Left cardiac atrium (tissue), 4 donors: ENCODE measurements around the gene TRPM2. TPM values are rescaled to one million over a fixed set of nuclear protein-coding genes. Genes with fewer than 3 reads are reported as not detected.
"Not testable (repeated sequence)": the region's sequence is repeated elsewhere in the genome, so short reads cannot be mapped to it uniquely, and the experiment has no call there.

Experiments
- ATAC-seq, 2 donors: fragments of 200-7000 bp; cut with Tn5 transposase; one replicate each; pipeline ENCODE4 v1.9.1; 2020; ENCODE audit warnings: mild to moderate bottlenecking in 2 of 2, moderate library complexity in 2 of 2
- DNase-seq: peaks from one replicate; pipeline ENCODE4 v3.0.0-alpha.2; 2020
- intact Hi-C, 2 donors: fragments of 100-400 bp; cut with DNase I; formaldehyde crosslinking; loops; one replicate each; pipeline versions ENCODE4 v1.14.1 to v1.15.1; 2022 to 2023
- total RNA-seq, 2 donors: library from RNA; stranded (reverse); fragmentation: NEBNext Ultra II Directional; extraction: Animal tissue kit (Norgen Biotek cat#: 25700); gene quantifications; one replicate each; pipeline ENCODE4 v1.2.1, GENCODE V29; 2021
- donor health status: DM: no; HTN: yes; CAD: no.
- donor health status: DM: no; HTN: yes; CAD: no; lungs with severe emphysema.
- donor health status: DM: yes; HTN: yes; CAD: no.
- donor health status: Dilated cardiomyopathy.

The TRPM2 gene
- total RNA-seq, 2 donors from 2014 or later = 2.9 to 5.1 TPM

DNA sequence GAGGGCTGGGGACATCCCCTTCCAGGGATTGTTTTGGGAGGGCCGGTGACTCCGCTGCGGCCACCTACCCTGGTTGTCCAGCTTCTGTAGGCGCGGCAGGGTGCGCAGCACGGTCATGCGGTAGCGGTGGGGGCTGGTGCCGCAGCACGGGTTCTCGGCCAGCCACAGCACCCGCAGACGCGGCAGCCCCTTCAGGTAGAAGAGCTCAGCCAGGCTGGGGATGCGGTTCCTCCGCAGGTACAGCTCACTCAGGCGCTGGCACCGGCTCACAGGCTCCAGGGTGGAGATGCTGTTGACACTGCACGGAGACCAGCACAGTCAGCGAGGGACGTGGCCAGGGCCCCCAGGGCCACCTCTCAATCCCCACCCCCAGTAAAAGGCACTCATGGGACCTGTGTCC lies 20.5 kb upstream of the TRPM2 start:
- no peak for DNase-seq

DNA sequence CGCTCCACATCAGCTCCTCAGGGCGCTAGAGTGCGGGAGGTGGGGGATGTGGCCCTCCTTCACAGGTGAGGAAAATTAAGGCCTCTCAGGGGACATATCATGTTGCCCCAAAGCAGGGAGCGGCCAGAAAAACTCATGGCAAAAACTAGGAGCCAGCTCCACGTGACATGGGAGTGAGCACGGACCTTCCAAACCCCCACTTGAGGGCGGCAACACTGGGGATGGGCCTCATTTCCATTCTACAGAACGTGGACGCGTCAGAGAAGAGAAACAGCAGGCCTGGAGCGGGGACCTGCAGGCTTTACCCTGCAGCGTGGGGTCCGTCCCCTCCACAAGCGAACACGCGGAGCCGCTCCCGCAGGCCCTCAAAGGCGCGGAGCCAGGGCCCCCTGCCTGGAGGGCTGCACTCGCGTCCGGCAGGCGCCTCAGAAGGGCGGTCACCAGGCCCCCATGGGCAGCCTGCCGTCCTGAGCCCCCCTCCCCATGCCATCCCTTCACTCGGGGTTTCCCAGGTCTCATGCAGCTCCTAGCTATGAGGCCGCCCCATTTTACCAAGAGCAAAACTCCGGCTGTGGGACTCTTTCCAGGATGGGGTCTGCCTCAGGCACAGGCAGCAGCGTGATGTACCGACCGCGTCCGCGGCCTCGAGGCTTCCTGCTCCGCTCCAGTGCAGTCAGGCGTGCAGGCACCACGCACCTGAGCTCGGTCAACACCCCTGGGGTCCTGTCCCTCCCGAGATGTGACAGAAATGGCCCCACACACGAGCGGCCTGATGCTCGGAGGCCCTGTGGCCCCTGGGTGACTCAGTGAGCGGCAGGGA lies 19.7 kb upstream of the TRPM2 start:
- DNase-seq (no peak), ATAC-seq (no peak)
- intact Hi-C loops = no loop called here

More for the DNA sequence above, 20.5 kb upstream of the TRPM2 start:
- no peak for ATAC-seq
- intact Hi-C loops = no loop called here

DNA sequence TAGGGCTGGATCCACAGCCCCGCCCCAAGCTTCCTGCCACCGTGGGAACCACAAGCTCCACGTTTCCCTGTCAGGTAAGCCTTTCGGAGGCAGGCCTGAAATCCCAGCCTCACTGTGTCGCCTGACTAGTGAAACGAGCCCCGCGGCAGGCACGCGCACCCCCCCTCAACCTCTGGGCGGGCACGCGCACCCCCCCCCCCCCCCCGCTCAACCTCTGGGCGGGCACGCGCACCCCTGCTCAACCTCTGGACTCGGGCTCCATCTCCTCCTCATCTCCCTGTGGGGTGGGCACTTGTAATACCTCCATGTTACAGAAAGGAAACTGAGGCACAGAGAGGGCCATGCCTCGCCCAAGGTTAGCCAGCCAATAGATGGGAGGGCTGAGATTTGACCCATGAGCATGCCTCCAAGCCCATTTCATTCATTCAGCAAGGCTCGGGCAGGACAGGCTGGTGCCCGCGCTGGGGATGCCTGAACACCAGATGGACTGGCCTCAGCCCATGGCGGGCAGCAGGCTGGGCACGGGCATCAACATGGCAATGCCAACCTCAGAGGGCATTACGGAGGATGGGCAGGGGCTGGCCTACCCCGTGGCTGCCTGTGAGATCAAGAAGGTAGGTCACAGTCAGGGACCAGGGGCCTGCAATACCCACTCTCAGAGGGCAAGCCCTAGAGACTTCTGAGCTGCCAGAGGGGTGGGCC lies 18.9 kb upstream of the TRPM2 start:
- intact Hi-C loops = no loop called here
- no peak for DNase-seq

DNA sequence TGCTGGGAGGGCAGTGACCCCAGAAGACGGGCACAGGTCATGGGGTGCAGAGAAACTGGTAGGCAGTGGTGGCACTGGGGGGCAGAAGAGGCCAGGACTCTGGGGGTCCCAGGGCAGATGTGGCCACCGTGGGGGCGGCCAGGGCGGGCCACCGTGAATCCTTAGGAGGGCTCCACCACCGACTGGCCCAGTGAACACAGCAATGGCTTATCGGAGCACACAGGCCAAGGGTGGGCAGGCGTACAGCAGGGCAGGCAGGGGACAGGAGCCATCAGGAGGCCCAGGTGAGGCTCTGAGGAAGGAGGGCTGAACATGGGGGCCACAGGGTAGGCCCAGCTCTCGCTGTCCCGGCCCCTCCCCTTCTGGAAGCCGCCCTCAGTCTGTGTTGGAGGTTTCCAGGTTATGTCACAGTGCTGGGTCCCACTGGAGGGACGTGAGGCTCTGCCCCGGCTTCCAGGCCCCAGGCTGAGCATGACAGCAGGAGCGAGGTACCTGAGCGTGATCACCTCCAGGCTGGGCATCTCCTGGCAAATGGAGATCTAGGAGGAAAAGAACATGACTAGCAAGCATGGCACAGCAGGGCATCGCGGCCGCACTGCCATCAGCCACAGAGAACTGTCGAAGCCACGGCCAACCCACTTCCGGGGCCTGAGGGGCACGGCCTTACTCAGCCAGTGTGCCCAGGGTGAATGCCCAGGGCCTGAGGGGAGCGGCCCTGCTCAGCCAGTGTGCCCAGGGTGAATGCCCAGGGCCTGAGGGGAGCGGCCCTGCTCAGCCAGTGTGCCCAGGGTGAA lies 18.0 kb upstream of the TRPM2 start:
- no peak for ATAC-seq
- intact Hi-C loops = no loop called here
- DNase-seq = no peak

More for the DNA sequence above, 18.9 kb upstream of the TRPM2 start:
- no peak for ATAC-seq

DNA sequence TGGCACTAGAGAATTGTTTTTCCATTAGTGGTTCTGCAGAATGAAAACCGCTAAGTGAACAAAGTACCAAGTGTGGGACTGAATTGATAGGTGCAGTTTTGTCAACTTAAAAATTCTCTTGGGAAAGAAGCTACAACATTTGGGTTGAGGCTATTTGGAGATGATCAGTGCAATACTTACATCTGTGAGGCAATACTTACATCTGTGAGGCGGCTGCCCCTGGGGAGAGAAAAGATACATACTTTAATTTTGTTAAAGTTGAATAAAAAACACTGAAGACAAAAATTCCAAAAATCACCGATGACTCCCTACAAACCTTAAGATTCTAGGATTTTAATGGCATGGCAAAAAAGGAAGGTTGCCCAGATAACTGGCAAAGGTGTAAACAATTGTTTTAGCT lies 16.0 kb upstream of the TRPM2 start:
- no peak for ATAC-seq
- DNase-seq = no peak
- intact Hi-C loops = no loop called here

DNA sequence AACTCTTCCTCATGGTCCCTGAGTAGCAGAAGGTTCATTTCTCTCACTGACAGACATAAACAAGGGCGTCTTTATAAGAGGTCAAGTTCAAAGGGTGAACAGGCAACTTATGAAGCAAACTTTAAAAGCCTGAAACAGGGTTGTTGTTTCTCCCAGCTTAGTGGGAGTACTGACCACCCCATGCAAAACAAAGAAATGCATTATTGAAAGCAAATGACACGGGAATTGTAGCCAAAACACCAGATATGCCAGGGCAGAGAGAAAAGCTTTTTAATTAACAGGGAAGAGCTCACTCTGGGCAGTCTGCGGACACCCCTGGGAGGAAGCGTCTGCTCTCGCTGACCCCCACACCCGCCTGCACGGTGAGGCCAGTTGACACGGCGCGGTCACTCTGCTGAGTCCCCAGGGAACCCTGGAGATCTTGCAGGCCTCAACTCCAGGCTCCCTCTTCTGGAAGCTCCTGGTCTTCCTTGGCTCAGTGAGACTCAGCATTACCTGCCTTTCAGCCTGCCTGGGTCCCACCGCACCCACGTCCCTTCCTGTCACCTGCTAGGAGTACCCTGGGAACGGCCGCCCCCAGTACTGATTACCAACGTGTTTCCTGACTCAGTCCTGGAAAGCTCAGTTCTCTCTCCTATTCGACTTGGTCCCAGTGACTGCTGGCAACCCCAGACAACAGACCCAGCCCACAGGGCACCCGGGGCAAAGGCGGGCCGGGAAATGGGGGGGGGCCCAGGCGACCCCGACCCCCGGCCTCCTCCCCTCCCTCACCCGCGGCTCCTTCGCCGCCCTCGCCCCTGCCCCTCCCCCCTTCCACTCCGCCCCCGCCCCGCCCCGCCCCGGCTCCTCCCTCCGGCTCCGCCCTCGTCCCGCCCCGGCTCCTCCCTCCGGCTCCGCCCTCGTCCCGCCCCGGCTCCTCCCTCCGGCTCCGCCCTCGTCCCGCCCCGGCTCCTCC lies 15.2 kb upstream of the TRPM2 start:
- peak; percentile 24 to 31 for ATAC-seq
- peak; percentile 75 for DNase-seq
- intact Hi-C loops = no loop called here

DNA sequence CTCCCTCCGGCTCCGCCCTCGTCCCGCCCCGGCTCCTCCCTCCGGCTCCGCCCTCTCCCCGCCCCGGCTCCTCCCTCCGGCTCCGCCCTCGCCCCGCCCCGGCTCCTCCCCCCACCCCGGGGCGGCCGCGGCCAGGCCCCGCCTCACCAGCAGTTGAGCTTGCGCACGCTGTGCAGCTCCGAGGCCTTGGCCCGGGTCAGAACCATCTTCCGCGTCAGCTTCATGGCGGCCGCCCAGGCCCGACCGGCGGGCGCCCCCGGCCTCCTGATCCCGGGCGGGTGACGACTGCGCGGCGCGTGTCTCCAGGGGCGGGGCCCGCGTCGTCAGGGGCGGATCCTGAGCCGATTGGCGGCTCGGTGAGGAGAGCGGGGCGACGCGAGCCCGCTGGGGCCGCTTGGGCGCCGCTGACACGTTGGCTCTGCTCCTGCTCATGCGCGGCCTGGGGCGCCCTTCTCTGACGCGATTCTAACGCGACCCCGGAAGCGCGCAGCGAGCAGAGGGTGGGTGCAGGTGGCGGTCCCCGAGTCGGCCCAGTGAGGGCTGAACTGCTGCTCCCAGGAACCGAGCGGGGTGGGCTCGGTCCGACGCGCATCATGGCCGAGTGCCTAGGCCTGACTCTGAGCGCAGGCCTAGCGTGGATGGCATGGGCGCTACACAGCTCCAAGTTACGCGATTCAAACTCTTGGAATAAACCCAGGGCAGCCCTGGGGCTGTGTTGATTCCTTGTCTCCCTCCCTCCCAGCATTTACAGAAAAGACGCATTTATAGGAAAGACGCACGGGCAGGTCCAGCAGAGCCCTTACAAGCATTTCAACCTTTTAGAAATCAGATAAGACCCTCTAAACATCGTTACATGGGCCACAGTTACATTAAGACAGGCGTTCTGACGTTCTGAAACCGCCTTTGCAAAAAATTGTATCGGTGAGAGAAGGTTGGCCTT lies 14.2 kb upstream of the TRPM2 start, which contains the start of gene CFAP410:
Gene CFAP410 (minus strand): TSS at position 420 of the 940 bp plus-strand sequence. CDS start 196 bp downstream, at position 224.
- intact Hi-C loops = no loop called here
- peak; percentile 95 for DNase-seq

DNA sequence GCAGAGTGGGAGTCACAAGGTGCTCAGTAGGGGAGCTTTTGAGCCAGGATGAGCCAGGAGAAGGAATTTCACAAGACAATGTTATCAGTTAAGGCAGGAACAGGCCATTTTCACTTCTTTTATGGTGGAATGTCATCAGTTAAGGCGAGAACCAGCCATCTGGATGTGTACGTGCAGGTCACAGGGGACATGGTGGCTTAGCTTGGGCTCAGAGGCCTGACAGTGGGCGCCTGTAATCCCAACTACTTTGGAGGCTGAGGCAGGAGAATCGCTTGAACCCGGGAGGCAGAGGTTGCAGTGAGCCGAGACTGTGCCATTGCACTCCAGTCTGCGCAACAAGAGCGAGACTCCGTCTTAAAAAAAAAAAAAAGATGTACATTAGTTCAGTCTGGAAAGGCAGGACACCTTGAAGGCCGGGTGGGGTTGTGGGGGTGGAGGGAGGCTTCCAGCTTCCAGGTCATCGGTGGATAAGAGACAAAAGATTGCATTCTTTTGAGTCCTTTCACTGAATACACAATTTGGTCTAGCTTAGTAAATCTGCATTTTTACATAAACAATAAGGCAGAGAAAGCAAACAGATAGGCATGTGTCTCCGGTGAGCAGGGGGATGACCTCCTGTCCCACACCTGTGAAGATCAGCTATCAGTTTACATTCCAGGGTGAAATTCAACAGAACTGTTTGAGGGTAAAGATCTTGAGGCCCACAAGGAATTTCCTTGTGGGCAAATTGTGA lies 11.5 kb upstream of the TRPM2 start:
- ATAC-seq, intact Hi-C loops, DNase-seq: not testable (repeated sequence)

More for the DNA sequence above, 14.2 kb upstream of the TRPM2 start, which contains the start of gene CFAP410:
- ATAC-seq = peak; percentile 94 to 95

DNA sequence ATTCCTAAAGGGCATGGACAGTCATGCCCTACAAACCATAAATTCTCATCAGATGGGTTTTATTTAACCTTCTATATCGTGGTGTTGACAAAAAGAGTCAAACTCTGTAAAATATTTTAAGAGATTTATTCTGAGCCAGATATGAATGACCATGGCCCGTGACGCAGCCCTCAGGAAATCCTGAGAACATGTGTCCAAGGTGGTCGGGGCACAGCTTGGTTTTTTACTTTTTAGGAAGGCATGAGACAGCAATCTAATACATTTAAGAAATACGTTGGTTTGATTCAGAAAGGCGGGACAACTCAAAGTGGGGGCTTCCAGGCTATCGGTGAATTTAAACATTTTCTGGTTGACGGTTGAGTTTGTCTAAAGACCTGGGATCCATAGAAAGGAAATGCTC lies 10.4 kb upstream of the TRPM2 start:
- intact Hi-C loops, DNase-seq, ATAC-seq: not testable (repeated sequence)

DNA sequence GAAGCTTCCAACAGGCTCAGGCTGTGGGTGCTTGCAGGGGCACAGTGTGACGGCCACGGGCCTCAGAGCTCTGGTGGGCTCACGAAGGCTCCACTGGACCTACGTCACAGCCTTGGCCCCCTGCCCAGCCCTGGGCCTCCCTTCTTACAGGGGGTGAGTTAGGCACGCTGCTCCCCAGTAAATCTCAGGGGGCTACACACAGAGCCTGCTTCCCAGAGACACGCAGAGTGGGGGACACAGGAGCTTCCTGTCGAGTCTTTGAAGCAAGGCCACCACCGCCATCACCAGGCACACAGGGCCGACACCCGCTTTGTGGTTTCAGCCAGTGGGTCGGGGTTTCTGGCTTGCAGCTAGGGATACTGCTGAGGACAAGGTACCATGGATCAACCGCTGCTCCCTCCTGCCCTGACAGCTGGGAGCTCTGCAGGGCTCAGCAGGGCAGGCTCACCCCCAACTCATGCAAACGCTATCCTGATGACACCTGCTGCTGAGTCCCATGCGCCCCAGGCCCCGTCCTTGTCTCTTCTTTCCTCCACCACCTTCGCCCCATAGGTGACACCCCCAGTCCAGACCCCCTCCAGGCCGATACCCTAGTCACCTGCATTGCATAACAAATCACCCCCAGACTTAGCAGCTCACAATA lies 8.8 kb upstream of the TRPM2 start:
- ATAC-seq (no peak), DNase-seq (no peak)
- intact Hi-C loops = no loop called here

DNA sequence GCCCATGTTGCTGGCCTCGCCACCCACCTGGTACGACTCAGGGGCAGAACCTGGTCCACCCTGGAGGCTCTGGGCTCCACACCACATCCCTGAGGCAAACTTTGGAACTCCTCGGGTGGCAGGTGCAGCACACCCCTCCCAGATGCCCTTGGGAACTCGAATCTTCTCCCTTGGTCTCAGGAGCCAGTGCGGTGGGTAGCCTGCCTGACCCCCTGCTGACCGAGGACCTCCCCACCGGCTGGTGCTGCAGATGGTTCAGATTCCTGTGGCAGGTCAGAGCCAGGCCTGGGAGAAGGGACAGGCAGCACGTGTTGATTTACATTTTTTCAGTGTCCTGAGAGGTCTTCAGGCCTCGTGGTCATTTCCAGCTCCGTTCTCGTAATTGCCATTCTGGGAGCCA lies 7.9 kb upstream of the TRPM2 start:
- DNase-seq = no peak
- intact Hi-C loops = no loop called here
- ATAC-seq = no peak

DNA sequence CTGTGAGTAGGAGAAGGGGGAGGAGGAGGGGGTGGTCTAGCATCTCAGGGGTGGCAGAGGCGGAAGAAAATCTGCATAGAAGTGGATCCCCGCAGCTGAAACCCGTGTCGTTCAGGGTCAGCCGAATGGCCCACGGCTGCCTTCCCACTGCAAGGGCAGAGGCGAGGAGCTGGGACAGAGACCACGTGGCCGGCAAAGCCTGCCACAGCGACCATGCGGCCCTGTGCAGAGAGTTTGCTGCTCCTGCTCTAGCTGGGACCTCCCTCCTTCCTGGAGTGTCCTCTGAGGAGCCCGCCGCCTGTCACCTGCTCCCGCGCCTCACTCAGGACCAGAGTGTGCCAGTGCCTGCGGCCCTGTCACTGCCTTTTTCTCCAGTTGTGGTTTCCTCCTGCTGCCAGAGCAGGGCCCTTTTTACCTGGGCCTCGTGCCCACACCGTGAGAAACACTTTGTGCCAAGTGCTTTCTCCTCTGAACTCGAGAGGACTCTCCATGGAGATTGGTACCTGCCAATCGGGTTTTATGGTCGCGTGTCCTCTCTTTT lies 5.4 kb upstream of the TRPM2 start:
- intact Hi-C loops = no loop called here
- ATAC-seq = no peak
- DNase-seq = no peak

DNA sequence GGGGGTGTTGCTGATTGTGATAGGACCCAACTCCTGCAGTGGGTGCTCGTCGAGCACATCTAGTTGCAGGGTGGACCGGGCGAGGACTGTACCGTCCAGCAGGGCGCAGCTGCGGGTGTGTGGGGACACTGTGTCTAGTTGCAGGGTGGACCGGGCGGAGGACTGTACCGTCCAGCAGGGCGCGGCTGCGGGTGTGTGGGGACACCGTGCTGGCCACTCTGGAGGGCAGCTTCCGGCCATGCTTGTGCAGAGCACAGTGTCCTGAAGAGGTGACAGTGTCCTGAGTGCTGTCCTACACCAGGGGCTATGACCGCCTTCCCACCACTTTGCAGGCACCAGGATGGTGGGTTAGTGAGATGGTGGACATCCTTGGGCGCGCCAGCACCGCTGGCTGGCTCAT lies 4.6 kb upstream of the TRPM2 start:
- no peak for ATAC-seq
- intact Hi-C loops = no loop called here
- no peak for DNase-seq

DNA sequence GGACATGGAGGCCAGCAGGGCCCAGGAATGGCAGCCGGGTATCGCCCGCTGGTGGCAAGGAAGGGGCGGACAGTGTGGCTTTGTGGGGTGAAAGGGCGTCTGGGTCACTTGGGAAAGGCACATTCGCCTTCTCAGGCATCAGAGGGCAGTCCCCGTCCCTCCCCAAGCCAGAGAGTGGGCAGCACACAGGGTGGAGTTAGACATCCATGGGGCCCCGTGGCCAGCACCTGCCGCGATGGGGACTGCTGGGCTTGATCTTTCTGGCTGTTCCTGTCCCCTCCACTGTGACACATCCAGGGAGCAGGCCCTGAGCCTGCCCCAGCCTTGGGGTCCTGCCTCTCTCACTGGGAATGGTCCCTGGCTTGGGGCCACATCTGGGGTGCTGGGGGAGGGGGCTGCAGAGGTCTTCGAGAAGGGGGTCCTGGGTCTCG lies 4.0 kb upstream of the TRPM2 start:
- ATAC-seq (no peak), DNase-seq (no peak)
- intact Hi-C loops = no loop called here

DNA sequence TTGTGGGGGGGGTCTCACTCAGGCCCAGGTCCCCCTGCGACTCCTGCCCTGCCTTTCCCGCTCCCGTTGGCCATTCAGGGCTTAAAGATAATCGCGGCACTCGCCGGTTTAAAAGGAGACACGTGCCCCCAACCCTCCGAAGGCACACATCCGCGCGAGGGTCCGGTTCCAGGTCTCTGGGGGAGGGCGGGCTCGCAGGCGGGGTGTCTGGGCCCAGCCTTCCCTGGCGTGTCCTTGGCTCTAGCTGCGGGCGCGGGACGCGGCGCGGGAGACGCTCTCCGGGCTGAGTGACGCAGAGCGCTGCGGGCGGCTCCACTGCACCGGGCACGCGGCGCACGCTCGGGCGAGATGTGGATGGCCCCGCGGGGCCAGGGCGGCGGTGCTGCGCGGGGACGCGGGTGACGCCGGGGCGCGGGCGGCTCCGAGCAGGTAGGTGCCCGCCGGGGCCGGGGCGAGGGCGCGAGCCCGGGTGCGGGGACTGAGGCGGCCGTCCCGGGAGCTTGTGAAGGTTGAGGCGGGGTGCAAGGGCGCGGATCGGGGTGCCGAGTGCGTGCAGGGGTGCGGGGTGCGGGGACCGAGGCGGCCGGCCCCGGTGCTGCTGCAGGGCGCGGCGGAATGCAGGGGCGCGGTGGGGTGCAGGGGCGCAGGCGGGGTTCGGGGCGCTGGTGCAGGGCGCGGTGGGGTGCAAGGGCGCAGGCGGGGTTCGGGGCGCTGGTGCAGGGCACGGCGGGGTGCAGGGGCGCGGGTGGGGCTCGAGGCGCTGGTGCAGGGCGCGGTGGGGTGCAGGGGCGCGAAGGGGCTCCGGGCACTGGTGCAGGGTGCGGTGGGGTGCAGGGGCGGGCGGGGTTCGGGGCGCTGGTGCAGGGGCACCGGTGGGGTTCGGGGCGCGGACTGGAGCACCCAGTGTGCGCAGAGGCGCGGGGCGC lies 3.3 kb upstream of the TRPM2 start:
- DNase-seq (no peak), ATAC-seq (no peak)
- intact Hi-C loops = no loop called here
